B cell (primary cell): ENCODE data around the gene APOO. TPM values are rescaled to one million over a fixed set of nuclear protein-coding genes. Genes with fewer than 3 reads are reported as not detected.

Experiments
- ATAC-seq: fragments of 200-7000 bp; cut with Tn5 transposase; one replicate; pipeline ENCODE4 v1.10.0; 2021; ENCODE audit warnings: low read depth, mild to moderate bottlenecking, moderate number of reproducible peaks, moderate library complexity
- CTCF ChIA-PET: fragments of 350-600 bp; sonication (Branson Sonifier 250); formaldehyde crosslinking; loops from one replicate; lab custom pipeline; 2021; ENCODE audit warnings: antibody characterized with exemption, inconsistent platforms; lab: Charles Lee
- POLR2A ChIA-PET: fragments of 350-600 bp; sonication (Branson Sonifier 250); formaldehyde crosslinking; loops from one replicate; lab custom pipeline; 2021; ENCODE audit warnings: antibody characterized with exemption; lab: Charles Lee
- DNase-seq: peaks from one replicate; pipeline ENCODE4 v3.0.0; 2013
- H2AFZ ChIP-seq: 2 replicates; pipeline ENCODE4 v1.6.1; 2012; ENCODE audit warnings: mild to moderate bottlenecking, low read depth, low read length; ENCODE audit not compliant: insufficient read depth, poor library complexity, severe bottlenecking
- H3K27ac ChIP-seq, 2 donors: 1 replicate in 1 of 2; 2 replicates in 1 of 2; pipeline ENCODE4 v1.5.1; 2012 to 2013; ENCODE audit warnings: low read length in 2 of 2, mild to moderate bottlenecking in 2 of 2, moderate library complexity in 1 of 2
- H3K27me3 ChIP-seq, 4 experiments: fragments of 200-600 bp in 1 of 4; sonication (generic) in 1 of 4; replicated peaks in 1 of 4; 1 replicate in 2 of 4; 2 replicates in 2 of 4; pipeline versions ENCODE4 v1.6.1 to v1.7.0; 2013 to 2016; ENCODE audit warnings: low read length in 3 of 4, mild to moderate bottlenecking in 2 of 4, mixed read lengths in 1 of 4, moderate library complexity in 1 of 4; ENCODE audit not compliant: insufficient read depth in 4 of 4, control insufficient read depth in 3 of 4; ENCODE audit errors: control extremely low read depth in 1 of 4
- H3K36me3 ChIP-seq, 2 experiments: replicated peaks in 1 of 2; 1 replicate in 1 of 2; 2 replicates in 1 of 2; pipeline versions ENCODE4 v1.6.1 to v1.7.1; 2013; ENCODE audit warnings: low read length in 1 of 2; ENCODE audit not compliant: insufficient read depth in 2 of 2, control insufficient read depth in 1 of 2; ENCODE audit errors: control extremely low read depth in 1 of 2, extremely low read depth in 1 of 2
- H3K4me1 ChIP-seq, 2 donors: fragments of 200-600 bp in 1 of 2; sonication (generic) in 1 of 2; 1 replicate in 1 of 2; 2 replicates in 1 of 2; pipeline versions ENCODE4 v1.5.1 to v1.6.1; 2013 to 2017; ENCODE audit warnings: low read length in 2 of 2; ENCODE audit not compliant: control insufficient read depth in 2 of 2, insufficient read depth in 2 of 2
- H3K4me2 ChIP-seq: replicated peaks from 2 replicates; pipeline ENCODE3; 2012; ENCODE audit warnings: mild to moderate bottlenecking, low read depth, low read length; ENCODE audit not compliant: poor library complexity, severe bottlenecking
- H3K4me3 ChIP-seq, 5 experiments: fragments of 200-600 bp in 1 of 5; sonication (generic) in 1 of 5; 1 replicate in 3 of 5; 2 replicates in 2 of 5; pipeline versions ENCODE4 v1.5.1 to v1.7.0; 2011 to 2016; ENCODE audit warnings: low read length in 4 of 5, mild to moderate bottlenecking in 4 of 5, low read depth in 2 of 5, control low read depth in 1 of 5, moderate library complexity in 1 of 5; ENCODE audit not compliant: insufficient read depth in 1 of 5; ENCODE audit errors: control extremely low read depth in 1 of 5, extremely low read depth in 1 of 5
- H3K79me2 ChIP-seq: fragments of 200-600 bp; sonication (generic); one replicate; pipeline ENCODE4 v1.6.0; 2016; ENCODE audit warnings: low read length; ENCODE audit not compliant: control insufficient read depth, insufficient read depth
- H3K9ac ChIP-seq: fragments of 200-600 bp; sonication (generic); 2 replicates; pipeline ENCODE4 v1.6.1; 2017; ENCODE audit warnings: mild to moderate bottlenecking, low read length, moderate library complexity
- H3K9me3 ChIP-seq, 3 donors: one replicate each; pipeline versions ENCODE4 v1.6.1 to v1.7.1; 2013; ENCODE audit warnings: low read length in 2 of 3; ENCODE audit not compliant: control insufficient read depth in 2 of 3, insufficient read depth in 1 of 3; ENCODE audit errors: control extremely low read depth in 1 of 3
- H4K20me1 ChIP-seq: 2 replicates; pipeline ENCODE4 v1.6.0; 2012; ENCODE audit warnings: mild to moderate bottlenecking, low read length; ENCODE audit not compliant: insufficient read depth, control insufficient read depth, poor library complexity, severe bottlenecking
- H3K27ac Mint-ChIP-seq: one replicate; pipeline ENCODE4 v1.8.0; 2021; ENCODE audit warnings: mixed read lengths
- H3K27me3 Mint-ChIP-seq: one replicate; pipeline ENCODE4 v1.8.0; 2021; ENCODE audit warnings: mixed read lengths
- H3K4me1 Mint-ChIP-seq: one replicate; pipeline ENCODE4 v1.8.0; 2021; ENCODE audit warnings: mixed read lengths
- H3K4me3 Mint-ChIP-seq: one replicate; pipeline ENCODE4 v1.8.0; 2021; ENCODE audit warnings: mixed read lengths
- H3K9me3 Mint-ChIP-seq: one replicate; pipeline ENCODE4 v1.8.0; 2022; ENCODE audit warnings: mixed read lengths; ENCODE audit not compliant: insufficient read depth
- EZH2 ChIP-seq: IDR thresholded peaks from 2 replicates; pipeline ENCODE4 v1.6.1; 2012; ENCODE audit warnings: borderline replicate concordance, low read depth, mild to moderate bottlenecking, moderate library complexity, low read length; ENCODE audit not compliant: insufficient read depth, poor library complexity, severe bottlenecking
- WGBS: methylation state at CpG from one replicate; pipeline ENCODE4 v1.1.5; 2013; ENCODE audit warnings: missing lambda C conversion rate; ENCODE audit not compliant: insufficient coverage; 5-methylcytosine and 5-hydroxymethylcytosine counted together
- intact Hi-C: fragments of 100-400 bp; cut with micrococcal nuclease; formaldehyde crosslinking; loops from one replicate; pipeline ENCODE4 v1.10.0; 2022
- polyA plus RNA-seq: library from polyadenylated mRNA; depleted of rRNA; stranded (reverse); fragments of >200 nt; gene quantifications from 2 replicates; pipeline ENCODE4 v1.2.3, GENCODE V29; 2012
- total RNA-seq, 2 donors: library from RNA; stranded (reverse); fragments of 120-200 nt in 1 of 2; gene quantifications; 1 replicate in 1 of 2; 2 replicates in 1 of 2; pipeline versions ENCODE4 v1.2.3 to v1.2.4, GENCODE V29; 2013 to 2022
- TF ChIP-seq, protein P1 (sequence below): fragments of 200-600 bp; IDR thresholded peaks from one replicate; pipeline ENCODE4 v1.8.0; 2022; ENCODE audit warnings: antibody characterized with exemption, mild to moderate bottlenecking

The APOO gene
- total and polyA plus RNA-seq, 2 donors (not counting 1 experiment from before 2014, with no cell fraction given), result 4.7 to 7.2 TPM

DNA sequence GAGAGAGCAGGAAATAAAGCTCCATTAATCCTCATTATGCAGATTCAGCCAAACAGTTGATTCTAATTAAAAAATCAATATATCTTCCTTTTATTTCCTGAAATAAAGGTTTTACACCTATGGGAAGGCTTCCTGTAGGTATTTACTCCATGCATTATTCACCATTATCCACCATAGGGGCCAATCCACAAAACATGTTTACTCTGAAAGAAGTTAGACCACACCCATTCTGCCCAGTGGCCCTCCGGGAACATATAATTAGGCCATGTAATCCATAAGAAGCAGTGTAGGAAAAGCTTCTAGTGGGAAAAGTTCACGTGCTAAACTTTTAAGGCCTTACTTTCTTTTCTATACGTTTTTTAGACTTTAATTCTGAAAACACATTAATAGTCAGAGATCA lies 67.1 kb downstream of the APOO start:
- TF ChIP-seq, protein P1, sequence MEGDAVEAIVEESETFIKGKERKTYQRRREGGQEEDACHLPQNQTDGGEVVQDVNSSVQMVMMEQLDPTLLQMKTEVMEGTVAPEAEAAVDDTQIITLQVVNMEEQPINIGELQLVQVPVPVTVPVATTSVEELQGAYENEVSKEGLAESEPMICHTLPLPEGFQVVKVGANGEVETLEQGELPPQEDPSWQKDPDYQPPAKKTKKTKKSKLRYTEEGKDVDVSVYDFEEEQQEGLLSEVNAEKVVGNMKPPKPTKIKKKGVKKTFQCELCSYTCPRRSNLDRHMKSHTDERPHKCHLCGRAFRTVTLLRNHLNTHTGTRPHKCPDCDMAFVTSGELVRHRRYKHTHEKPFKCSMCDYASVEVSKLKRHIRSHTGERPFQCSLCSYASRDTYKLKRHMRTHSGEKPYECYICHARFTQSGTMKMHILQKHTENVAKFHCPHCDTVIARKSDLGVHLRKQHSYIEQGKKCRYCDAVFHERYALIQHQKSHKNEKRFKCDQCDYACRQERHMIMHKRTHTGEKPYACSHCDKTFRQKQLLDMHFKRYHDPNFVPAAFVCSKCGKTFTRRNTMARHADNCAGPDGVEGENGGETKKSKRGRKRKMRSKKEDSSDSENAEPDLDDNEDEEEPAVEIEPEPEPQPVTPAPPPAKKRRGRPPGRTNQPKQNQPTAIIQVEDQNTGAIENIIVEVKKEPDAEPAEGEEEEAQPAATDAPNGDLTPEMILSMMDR, result no peak
- TF ChIP-seq EZH2, result no peak
- Mint-ChIP-seq H3K4me1 (peaks cover 5% of the 10 kb centered on the region), H3K9me3 (no peaks in the 10 kb centered on the region), H3K4me3 (no peak overlapping the region), H3K27ac (no peak overlapping the region), H3K27me3 (no peaks in the 10 kb centered on the region)
- H4K20me1 ChIP-seq, result no peaks in the 10 kb centered on the region
- WGBS, result no CpG with 5 or more reads among the region's 3 CpGs
- no peak overlapping the region for H2AFZ ChIP-seq
- POLR2A ChIA-PET, result no interaction called here
- no peak overlapping the region for H3K27ac ChIP-seq
- CTCF ChIA-PET, result no interaction called here
- H3K79me2 ChIP-seq, result no peaks in the 10 kb centered on the region
- ATAC-seq (no peak), DNase-seq (no peak)
- no peak overlapping the region for H3K4me2 ChIP-seq
- no peak overlapping the region for H3K9ac ChIP-seq
- intact Hi-C loops, result no loop called here
- no peak overlapping the region for H3K4me3 ChIP-seq
- peaks cover 5 to 7% of the 10 kb centered on the region in 2 donors for H3K4me1 ChIP-seq
- H3K27me3 ChIP-seq, result no peaks in the 10 kb centered on the region
- no peaks in the 10 kb centered on the region for H3K36me3 ChIP-seq
- H3K9me3 ChIP-seq, result no peaks in the 10 kb centered on the region

DNA sequence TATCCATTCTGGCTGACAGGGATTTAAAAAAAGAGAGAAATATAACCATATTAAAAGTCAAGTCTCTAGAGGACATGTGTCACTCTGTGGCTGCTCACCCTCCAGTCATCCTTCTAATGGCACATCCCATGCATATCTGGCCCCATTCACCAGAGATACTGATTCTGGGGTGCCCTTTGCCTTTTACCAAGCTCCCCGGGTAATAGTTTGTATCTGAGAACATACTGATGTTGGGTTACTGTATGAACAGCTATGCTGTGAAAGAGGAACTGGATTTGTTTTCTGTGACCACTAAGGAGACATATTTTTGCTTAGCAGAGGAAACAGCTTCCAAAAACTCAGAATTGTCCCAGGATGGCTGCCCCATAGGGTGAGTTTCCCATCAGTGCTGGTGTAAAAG lies 68.8 kb downstream of the APOO start:
- H3K27me3 ChIP-seq, result no peaks in the 10 kb centered on the region
- TF ChIP-seq, protein P1, result no peak
- TF ChIP-seq EZH2, result no peak
- Mint-ChIP-seq H3K9me3 (no peaks in the 10 kb centered on the region), H3K27ac (no peak overlapping the region), H3K4me1 (peaks cover 5% of the 10 kb centered on the region), H3K4me3 (no peak overlapping the region), H3K27me3 (no peaks in the 10 kb centered on the region)
- no peak overlapping the region for H3K4me3 ChIP-seq
- ChIA-PET CTCF (no interaction called here), POLR2A (no interaction called here)
- no peak for ATAC-seq
- no peak for DNase-seq
- no peaks in the 10 kb centered on the region for H3K79me2 ChIP-seq
- no peak overlapping the region for H3K4me2 ChIP-seq
- no CpG with 5 or more reads among the region's 1 CpG for WGBS
- peaks cover 5 to 7% of the 10 kb centered on the region in 2 donors for H3K4me1 ChIP-seq
- no peak overlapping the region for H3K27ac ChIP-seq
- no peak overlapping the region for H2AFZ ChIP-seq
- intact Hi-C loops, result no loop called here
- H3K36me3 ChIP-seq, result no peaks in the 10 kb centered on the region
- no peaks in the 10 kb centered on the region for H4K20me1 ChIP-seq
- H3K9me3 ChIP-seq, result no peaks in the 10 kb centered on the region
- H3K9ac ChIP-seq, result no peak overlapping the region
